ENCODE measurements around the gene WDR73. TPM values are rescaled to one million over a fixed set of nuclear protein-coding genes. Genes with fewer than 3 reads are reported as not detected.

Gene WDR73
- total and polyA plus RNA-seq, 2 of the 8 experiments (the other 6 are each of a cell fraction or from before 2014, with no cell fraction given): 22.7 to 23.1 TPM

DNA sequence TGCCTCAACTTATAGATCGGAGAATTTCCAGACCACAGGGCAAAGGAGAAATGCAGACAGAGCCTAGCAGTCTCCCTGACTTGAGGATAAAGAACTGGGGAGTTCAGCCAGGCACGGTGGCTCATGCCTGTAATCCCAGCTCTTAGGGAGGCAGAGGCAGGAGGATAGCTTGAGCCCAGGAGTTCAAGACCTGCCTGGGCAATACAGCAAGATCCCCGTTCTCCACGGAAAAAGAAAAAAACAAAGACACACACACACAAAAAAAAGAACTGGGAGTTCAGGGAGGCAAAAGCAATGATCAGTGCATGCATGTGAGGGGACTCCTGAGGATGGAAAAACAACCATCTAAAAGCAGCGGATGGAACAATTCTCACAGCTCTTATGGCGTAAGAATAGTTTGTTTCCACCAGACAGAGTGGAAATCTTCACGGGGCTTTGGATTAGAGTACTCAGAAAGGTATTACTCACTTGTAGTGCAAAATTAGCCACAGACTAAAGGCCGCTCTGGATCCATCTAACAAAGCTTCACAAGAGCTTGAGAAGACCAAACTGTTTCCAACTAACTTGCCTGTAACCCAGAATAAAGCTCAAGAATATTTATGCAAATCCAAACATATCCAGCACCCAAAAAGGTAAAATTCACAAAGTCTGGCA is 45.6 kb upstream of the WDR73 start:
- H3K4me2 ChIP-seq (ENCODE audit: insufficient read depth in 1 of 2, low read depth in 2 of 2, low read length in 2 of 2): no peak overlapping the region
- no peak overlapping the region for H4K5ac ChIP-seq (ENCODE audit: insufficient read length, low read depth, low read length)
- no peak overlapping the region for H4K91ac ChIP-seq (replicated peaks; ENCODE audit: insufficient read length, low read length)
- 91% methylated on average over 8 of the region's 8 CpGs; no CpG with 5 or more reads in 1 of the 2 experiments for WGBS, 2 experiments (ENCODE audit: extremely low coverage in 1 of 2, insufficient coverage in 1 of 2, insufficient read length in 1 of 2, insufficient replicate concordance in 2 of 2, low coverage in 1 of 2, low lambda C conversion rate in 2 of 2, missing lambda C conversion rate in 1 of 2)
- peaks cover 9 to 10% of the 10 kb centered on the region in 2 experiments for H4K20me1 ChIP-seq (replicated peaks in 1 of 2; ENCODE audit: control insufficient read depth in 1 of 2, insufficient read depth in 2 of 2, low read length in 2 of 2)
- H3K36me3 ChIP-seq (ENCODE audit: control insufficient read depth in 2 of 4, insufficient read depth in 4 of 4, low read length in 3 of 4): peaks cover 0 to 6% (median 0%) of the 10 kb centered on the region in 4 experiments; a peak in 1 of 8 replicates
- no peak overlapping the region for H3K56ac ChIP-seq (replicated peaks; ENCODE audit: insufficient read length, low read depth, low read length)
- no peak overlapping the region for H2BK20ac ChIP-seq (ENCODE audit: low read length)
- peaks cover 4 to 98% of the 10 kb centered on the region in 2 experiments; a peak in 2 of 4 replicates for H3K79me2 ChIP-seq (ENCODE audit: control insufficient read depth in 1 of 2, insufficient read depth in 2 of 2, low read length in 2 of 2)
- DNase-seq (ENCODE audit: low read depth in 1 of 2, low spot score in 2 of 2): no peak
- H3K23ac ChIP-seq (ENCODE audit: insufficient read length): no peak overlapping the region
- no peaks in the 10 kb centered on the region for H3K27me3 ChIP-seq (replicated peaks in 1 of 4; ENCODE audit: control insufficient read depth in 3 of 4, extremely low read depth in 1 of 4, insufficient read depth in 3 of 4, low read length in 3 of 4)
- peaks cover 9% of the 10 kb centered on the region for H3K79me1 ChIP-seq (ENCODE audit: low read depth, low read length)
- H2BK15ac ChIP-seq (ENCODE audit: low read length): no peak overlapping the region
- no peak overlapping the region for H3K9ac ChIP-seq (replicated peaks in 1 of 4; ENCODE audit: extremely low read depth in 1 of 4, low read depth in 3 of 4, low read length in 3 of 4)
- CTCF ChIA-PET (ENCODE audit: partially characterized antibody): interaction anchor here (1.0 to 1.2 kb wide), 3 partner anchors 10 to 101 kb away, joined by 3 read pairs; no protein-coding TSS in a partner anchor
- no peak overlapping the region for H3K18ac ChIP-seq (ENCODE audit: extremely low read depth, low read length)
- no peaks in the 10 kb centered on the region for H3K4me1 ChIP-seq (replicated peaks in 1 of 4; ENCODE audit: control insufficient read depth in 3 of 4, insufficient read depth in 4 of 4, low read length in 3 of 4)
- H3K9me3 ChIP-seq (ENCODE audit: insufficient read depth in 2 of 2, low read depth in 1 of 2, low read length in 1 of 2): no peaks in the 10 kb centered on the region
- H2BK120ac ChIP-seq (replicated peaks; ENCODE audit: low read depth, low read length): no peak overlapping the region
- POLR2A ChIA-PET (ENCODE audit: partially characterized antibody): interaction anchor here (0.9 to 1.6 kb wide), 2 partner anchors 9 to 16 kb away, joined by 3 to 6 read pairs; partner anchors contain the start of gene SEC11A
- FAIRE-seq: no peak
- H3K14ac ChIP-seq (ENCODE audit: insufficient read length): no peak overlapping the region
- no peak overlapping the region for H2AK5ac ChIP-seq (ENCODE audit: low read depth, low read length)
- H3K4ac ChIP-seq (replicated peaks; ENCODE audit: insufficient read length, low read depth, low read length): no peak overlapping the region
- no peak overlapping the region for H2BK5ac ChIP-seq (ENCODE audit: low read depth, low read length)
- H3K23me2 ChIP-seq (ENCODE audit: low read depth, low read length): no peaks in the 10 kb centered on the region
- no peak overlapping the region for H2BK12ac ChIP-seq (ENCODE audit: low read depth, low read length)
- no peak overlapping the region for H3K4me3 ChIP-seq (ENCODE audit: extremely low read depth in 1 of 4, insufficient read depth in 2 of 4, low read depth in 3 of 4, low read length in 4 of 4)
- H3K27ac ChIP-seq (ENCODE audit: low read depth, low read length): no peak overlapping the region
- H4K8ac ChIP-seq (ENCODE audit: extremely low read depth, insufficient read depth, low read length): no peak overlapping the region
- H2AFZ ChIP-seq (ENCODE audit: low read length): no peak overlapping the region
- TF ChIP-seq SP2 (IDR thresholded peaks at IDR 0.05; ENCODE audit: low read length): no peak
- TF ChIP-seq JUND (IDR thresholded peaks at IDR 0.05; ENCODE audit: low read length): no peak
- TF ChIP-seq CHD2 (IDR thresholded peaks at IDR 0.05; ENCODE audit: low read length): no peak
- TF ChIP-seq GTF2F1 (IDR thresholded peaks at IDR 0.05; ENCODE audit: borderline replicate concordance, low read depth, low read length): no peak
- TF ChIP-seq GABPA (IDR thresholded peaks at IDR 0.05; ENCODE audit: borderline replicate concordance, insufficient read depth, low read length): no peak
- TF ChIP-seq RNF2 (IDR thresholded peaks at IDR 0.05; ENCODE audit: borderline replicate concordance, low read depth, low read length, missing control alignments, poor library complexity, severe bottlenecking): no peak
- TF ChIP-seq HDAC6 (IDR thresholded peaks at IDR 0.05; ENCODE audit: low read depth, low read length): no peak
- TF ChIP-seq BCL11A (IDR thresholded peaks at IDR 0.05; ENCODE audit: low read depth in 2 of 2, low read length in 2 of 2): no peak
- TF ChIP-seq, protein P1, sequence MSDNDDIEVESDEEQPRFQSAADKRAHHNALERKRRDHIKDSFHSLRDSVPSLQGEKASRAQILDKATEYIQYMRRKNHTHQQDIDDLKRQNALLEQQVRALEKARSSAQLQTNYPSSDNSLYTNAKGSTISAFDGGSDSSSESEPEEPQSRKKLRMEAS (IDR thresholded peaks at IDR 0.05): no peak
- no peak for TF ChIP-seq EZH2 (IDR thresholded peaks at IDR 0.05; ENCODE audit: low read depth, low read length, severe bottlenecking)
